WTC11 (cell line): ENCODE data around the gene TMEM186. TPM values are rescaled to one million over a fixed set of nuclear protein-coding genes. Genes with fewer than 3 reads are reported as not detected.

Experiments used
- ATAC-seq: fragments of 200-7000 bp; cut with Tn5 transposase; 2 replicates; pipeline ENCODE4 v1.10.0; 2021; ENCODE audit warnings: mild to moderate bottlenecking, moderate library complexity
- CTCF ChIA-PET: fragments of 300-600 bp; sonication (Branson Sonifier 250); formaldehyde crosslinking; loops from one replicate; lab custom pipeline; 2021; ENCODE audit warnings: antibody characterized with exemption; lab: Charles Lee
- POLR2A ChIA-PET: fragments of 350-600 bp; sonication (Branson Sonifier 250); formaldehyde crosslinking; loops from one replicate; lab custom pipeline; 2021; ENCODE audit warnings: antibody characterized with exemption; lab: Charles Lee
- DNase-seq: peaks from one replicate; pipeline ENCODE4 v3.0.0; 2021; ENCODE audit warnings: low spot score
- H3K27ac Mint-ChIP-seq: 2 replicates; pipeline ENCODE4 v1.8.0; 2021; ENCODE audit warnings: mixed read lengths
- H3K27me3 Mint-ChIP-seq: 2 replicates; pipeline ENCODE4 v1.8.0; 2021; ENCODE audit warnings: low read depth, mild to moderate bottlenecking, moderate library complexity, mixed read lengths
- H3K36me3 Mint-ChIP-seq: 2 replicates; pipeline ENCODE4 v1.8.0; 2021; ENCODE audit warnings: mixed read lengths
- H3K4me1 Mint-ChIP-seq: 2 replicates; pipeline ENCODE4 v1.8.0; 2022; ENCODE audit warnings: mixed read lengths
- H3K4me3 Mint-ChIP-seq: 2 replicates; pipeline ENCODE4 v1.8.0; 2021; ENCODE audit warnings: mild to moderate bottlenecking, moderate library complexity, mixed read lengths
- H3K9me3 Mint-ChIP-seq: 2 replicates; pipeline ENCODE4 v1.8.0; 2021; ENCODE audit warnings: mixed read lengths
- FOXK1 ChIP-seq: sonication (generic); formaldehyde crosslinking; IDR thresholded peaks from 2 replicates; pipeline ENCODE4 v1.8.0; 2022; ENCODE audit warnings: mild to moderate bottlenecking, moderate library complexity, missing genetic modification reagents
- NFYB ChIP-seq: sonication (generic); formaldehyde crosslinking; conservative IDR thresholded peaks from 2 replicates; pipeline ENCODE4 v1.8.0; 2022; ENCODE audit warnings: low read depth, missing genetic modification reagents
- NR3C1 ChIP-seq: sonication (generic); formaldehyde crosslinking; conservative IDR thresholded peaks from 2 replicates; pipeline ENCODE4 v1.8.1; 2023; ENCODE audit warnings: low read depth, mild to moderate bottlenecking, missing genetic modification reagents
- OVOL2 ChIP-seq: fragments of 250-450 bp; sonication (Bioruptor Pico); IDR thresholded peaks from 2 replicates; pipeline ENCODE4 v1.9.0; 2021; ENCODE audit warnings: mild to moderate bottlenecking, borderline replicate concordance
- SMAD3 ChIP-seq: sonication (generic); formaldehyde crosslinking; IDR thresholded peaks from 2 replicates; pipeline ENCODE4 v1.8.0; 2022; ENCODE audit warnings: missing genetic modification reagents, mild to moderate bottlenecking, borderline replicate concordance
- SMAD4 ChIP-seq: sonication (generic); formaldehyde crosslinking; IDR thresholded peaks from 2 replicates; pipeline ENCODE4 v1.8.0; 2022; ENCODE audit warnings: mild to moderate bottlenecking, missing genetic modification reagents
- TEAD1 ChIP-seq: sonication (generic); formaldehyde crosslinking; IDR thresholded peaks from 2 replicates; pipeline ENCODE4 v1.8.0; 2022; ENCODE audit warnings: mild to moderate bottlenecking, missing genetic modification reagents
- ZNF138 ChIP-seq: sonication (generic); formaldehyde crosslinking; conservative IDR thresholded peaks from 2 replicates; pipeline ENCODE4 v1.8.1; 2022; ENCODE audit warnings: mild to moderate bottlenecking, moderate library complexity, missing genetic modification reagents
- ZNF416 ChIP-seq: fragments of 250-450 bp; sonication (Bioruptor Pico); IDR thresholded peaks from 2 replicates; pipeline ENCODE4 v1.9.0; 2021; ENCODE audit warnings: mild to moderate bottlenecking, inconsistent platforms
- ZNF423 ChIP-seq: fragments of 250-450 bp; sonication (Bioruptor Pico); IDR thresholded peaks from 2 replicates; pipeline ENCODE4 v2.1.2; 2022; ENCODE audit warnings: mild to moderate bottlenecking, moderate library complexity
- total RNA-seq: library from RNA; stranded (reverse); gene quantifications from 3 replicates; pipeline ENCODE4 v1.2.3, GENCODE V29; 2021
- TF ChIP-seq, protein P1 (sequence below): fragments of 250-450 bp; sonication (Bioruptor Pico); IDR thresholded peaks from 2 replicates; pipeline ENCODE4 v1.8.0; 2021; ENCODE audit warnings: mild to moderate bottlenecking
- TF ChIP-seq, protein P2 (sequence below): sonication (generic); formaldehyde crosslinking; IDR thresholded peaks from 2 replicates; pipeline ENCODE4 v1.8.1; 2022; ENCODE audit warnings: low read depth, mild to moderate bottlenecking, moderate library complexity, missing genetic modification reagents, borderline replicate concordance
- TF ChIP-seq, protein P3 (sequence below): sonication (generic); formaldehyde crosslinking; IDR thresholded peaks from 2 replicates; pipeline ENCODE4 v1.8.0; 2022; ENCODE audit warnings: mild to moderate bottlenecking, missing genetic modification reagents
- TF ChIP-seq, protein P4 (sequence below): sonication (generic); formaldehyde crosslinking; IDR thresholded peaks from 2 replicates; pipeline ENCODE4 v1.8.1; 2022; ENCODE audit warnings: low read depth, missing genetic modification reagents, borderline replicate concordance
- TF ChIP-seq, protein P5 (sequence below): fragments of 250-450 bp; sonication (Bioruptor Pico); IDR thresholded peaks from 2 replicates; pipeline ENCODE4 v2.1.2; 2022; ENCODE audit warnings: mild to moderate bottlenecking, moderate library complexity
- TF ChIP-seq, protein P6 (sequence below): sonication (generic); formaldehyde crosslinking; IDR thresholded peaks from 2 replicates; pipeline ENCODE4 v1.8.1; 2023; ENCODE audit warnings: mild to moderate bottlenecking, missing genetic modification reagents, moderate library complexity
- TF ChIP-seq, protein P7 (sequence below): fragments of 250-450 bp; sonication (Bioruptor Pico); IDR thresholded peaks from 2 replicates; pipeline ENCODE4 v1.9.0; 2021; ENCODE audit warnings: mild to moderate bottlenecking
- TF ChIP-seq, protein P8 (sequence below): sonication (generic); formaldehyde crosslinking; conservative IDR thresholded peaks from 2 replicates; pipeline ENCODE4 v1.8.1; 2023; ENCODE audit warnings: mild to moderate bottlenecking, low read depth, missing genetic modification reagents, moderate library complexity

The TMEM186 gene
- total RNA-seq, 1 experiment from 2014 or later = 17.8 TPM

DNA sequence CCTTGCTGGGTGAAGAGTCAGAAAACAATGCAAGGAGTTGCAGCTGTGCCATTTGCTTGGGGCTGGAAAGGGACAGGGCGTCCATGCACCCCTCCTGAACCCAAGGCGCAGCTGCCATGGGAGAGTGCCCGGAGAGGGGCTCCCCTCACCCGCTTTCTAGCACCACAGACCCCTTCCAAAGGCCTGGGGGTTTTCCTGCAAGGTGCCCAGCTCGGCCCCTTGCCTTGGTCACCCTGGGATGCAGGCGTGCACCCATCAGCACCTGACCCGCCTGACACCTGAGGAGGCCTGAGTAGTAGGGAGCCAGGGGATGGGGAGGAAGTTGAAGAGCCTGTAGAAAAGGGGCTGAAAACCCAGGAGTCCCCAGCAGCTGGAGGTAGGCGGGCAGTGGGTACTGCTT, 30.3 kb downstream of the TMEM186 start:
- ChIA-PET CTCF (no interaction called here), POLR2A (no interaction called here)
- no peaks in the 10 kb centered on the region for H3K36me3 Mint-ChIP-seq
- DNase-seq (no peak), ATAC-seq (no peak)
- H3K9me3 Mint-ChIP-seq = no peaks in the 10 kb centered on the region
- H3K4me3 Mint-ChIP-seq = no peak overlapping the region
- H3K4me1 Mint-ChIP-seq = peaks cover 18% of the 10 kb centered on the region
- TF ChIP-seq, protein P1, sequence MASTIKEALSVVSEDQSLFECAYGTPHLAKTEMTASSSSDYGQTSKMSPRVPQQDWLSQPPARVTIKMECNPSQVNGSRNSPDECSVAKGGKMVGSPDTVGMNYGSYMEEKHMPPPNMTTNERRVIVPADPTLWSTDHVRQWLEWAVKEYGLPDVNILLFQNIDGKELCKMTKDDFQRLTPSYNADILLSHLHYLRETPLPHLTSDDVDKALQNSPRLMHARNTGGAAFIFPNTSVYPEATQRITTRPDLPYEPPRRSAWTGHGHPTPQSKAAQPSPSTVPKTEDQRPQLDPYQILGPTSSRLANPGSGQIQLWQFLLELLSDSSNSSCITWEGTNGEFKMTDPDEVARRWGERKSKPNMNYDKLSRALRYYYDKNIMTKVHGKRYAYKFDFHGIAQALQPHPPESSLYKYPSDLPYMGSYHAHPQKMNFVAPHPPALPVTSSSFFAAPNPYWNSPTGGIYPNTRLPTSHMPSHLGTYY (CRISPR knock-in tag) = no peak
- no peak for TF ChIP-seq OVOL2
- TF ChIP-seq, protein P2, sequence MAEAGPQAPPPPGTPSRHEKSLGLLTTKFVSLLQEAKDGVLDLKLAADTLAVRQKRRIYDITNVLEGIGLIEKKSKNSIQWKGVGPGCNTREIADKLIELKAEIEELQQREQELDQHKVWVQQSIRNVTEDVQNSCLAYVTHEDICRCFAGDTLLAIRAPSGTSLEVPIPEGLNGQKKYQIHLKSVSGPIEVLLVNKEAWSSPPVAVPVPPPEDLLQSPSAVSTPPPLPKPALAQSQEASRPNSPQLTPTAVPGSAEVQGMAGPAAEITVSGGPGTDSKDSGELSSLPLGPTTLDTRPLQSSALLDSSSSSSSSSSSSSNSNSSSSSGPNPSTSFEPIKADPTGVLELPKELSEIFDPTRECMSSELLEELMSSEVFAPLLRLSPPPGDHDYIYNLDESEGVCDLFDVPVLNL (CRISPR knock-in tag) = no peak
- no peak for TF ChIP-seq SMAD4
- TF ChIP-seq ZNF138 (CRISPR knock-in tag) = no peak
- TF ChIP-seq, protein P3, sequence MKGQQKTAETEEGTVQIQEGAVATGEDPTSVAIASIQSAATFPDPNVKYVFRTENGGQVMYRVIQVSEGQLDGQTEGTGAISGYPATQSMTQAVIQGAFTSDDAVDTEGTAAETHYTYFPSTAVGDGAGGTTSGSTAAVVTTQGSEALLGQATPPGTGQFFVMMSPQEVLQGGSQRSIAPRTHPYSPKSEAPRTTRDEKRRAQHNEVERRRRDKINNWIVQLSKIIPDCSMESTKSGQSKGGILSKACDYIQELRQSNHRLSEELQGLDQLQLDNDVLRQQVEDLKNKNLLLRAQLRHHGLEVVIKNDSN (CRISPR knock-in tag) = no peak
- TF ChIP-seq, protein P4, sequence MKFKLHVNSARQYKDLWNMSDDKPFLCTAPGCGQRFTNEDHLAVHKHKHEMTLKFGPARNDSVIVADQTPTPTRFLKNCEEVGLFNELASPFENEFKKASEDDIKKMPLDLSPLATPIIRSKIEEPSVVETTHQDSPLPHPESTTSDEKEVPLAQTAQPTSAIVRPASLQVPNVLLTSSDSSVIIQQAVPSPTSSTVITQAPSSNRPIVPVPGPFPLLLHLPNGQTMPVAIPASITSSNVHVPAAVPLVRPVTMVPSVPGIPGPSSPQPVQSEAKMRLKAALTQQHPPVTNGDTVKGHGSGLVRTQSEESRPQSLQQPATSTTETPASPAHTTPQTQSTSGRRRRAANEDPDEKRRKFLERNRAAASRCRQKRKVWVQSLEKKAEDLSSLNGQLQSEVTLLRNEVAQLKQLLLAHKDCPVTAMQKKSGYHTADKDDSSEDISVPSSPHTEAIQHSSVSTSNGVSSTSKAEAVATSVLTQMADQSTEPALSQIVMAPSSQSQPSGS = no peak
- TF ChIP-seq, protein P5, sequence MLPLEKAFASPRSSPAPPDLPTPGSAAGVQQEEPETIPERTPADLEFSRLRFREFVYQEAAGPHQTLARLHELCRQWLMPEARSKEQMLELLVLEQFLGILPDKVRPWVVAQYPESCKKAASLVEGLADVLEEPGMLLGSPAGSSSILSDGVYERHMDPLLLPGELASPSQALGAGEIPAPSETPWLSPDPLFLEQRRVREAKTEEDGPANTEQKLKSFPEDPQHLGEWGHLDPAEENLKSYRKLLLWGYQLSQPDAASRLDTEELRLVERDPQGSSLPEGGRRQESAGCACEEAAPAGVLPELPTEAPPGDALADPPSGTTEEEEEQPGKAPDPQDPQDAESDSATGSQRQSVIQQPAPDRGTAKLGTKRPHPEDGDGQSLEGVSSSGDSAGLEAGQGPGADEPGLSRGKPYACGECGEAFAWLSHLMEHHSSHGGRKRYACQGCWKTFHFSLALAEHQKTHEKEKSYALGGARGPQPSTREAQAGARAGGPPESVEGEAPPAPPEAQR = no peak
- no peak for TF ChIP-seq ZNF423 (CRISPR knock-in tag)
- TF ChIP-seq TEAD1 (CRISPR knock-in tag) = no peak
- TF ChIP-seq, protein P6, sequence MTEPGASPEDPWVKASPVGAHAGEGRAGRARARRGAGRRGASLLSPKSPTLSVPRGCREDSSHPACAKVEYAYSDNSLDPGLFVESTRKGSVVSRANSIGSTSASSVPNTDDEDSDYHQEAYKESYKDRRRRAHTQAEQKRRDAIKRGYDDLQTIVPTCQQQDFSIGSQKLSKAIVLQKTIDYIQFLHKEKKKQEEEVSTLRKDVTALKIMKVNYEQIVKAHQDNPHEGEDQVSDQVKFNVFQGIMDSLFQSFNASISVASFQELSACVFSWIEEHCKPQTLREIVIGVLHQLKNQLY = no peak
- TF ChIP-seq SMAD3 (CRISPR knock-in tag) = no peak
- TF ChIP-seq NFYB (CRISPR knock-in tag) = no peak
- TF ChIP-seq FOXK1 = no peak
- TF ChIP-seq, protein P7, sequence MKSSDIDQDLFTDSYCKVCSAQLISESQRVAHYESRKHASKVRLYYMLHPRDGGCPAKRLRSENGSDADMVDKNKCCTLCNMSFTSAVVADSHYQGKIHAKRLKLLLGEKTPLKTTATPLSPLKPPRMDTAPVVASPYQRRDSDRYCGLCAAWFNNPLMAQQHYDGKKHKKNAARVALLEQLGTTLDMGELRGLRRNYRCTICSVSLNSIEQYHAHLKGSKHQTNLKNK (CRISPR knock-in tag) = no peak
- TF ChIP-seq ZNF416 (CRISPR knock-in tag) = no peak
- H3K27me3 Mint-ChIP-seq = no peaks in the 10 kb centered on the region
- H3K27ac Mint-ChIP-seq = no peak overlapping the region

DNA sequence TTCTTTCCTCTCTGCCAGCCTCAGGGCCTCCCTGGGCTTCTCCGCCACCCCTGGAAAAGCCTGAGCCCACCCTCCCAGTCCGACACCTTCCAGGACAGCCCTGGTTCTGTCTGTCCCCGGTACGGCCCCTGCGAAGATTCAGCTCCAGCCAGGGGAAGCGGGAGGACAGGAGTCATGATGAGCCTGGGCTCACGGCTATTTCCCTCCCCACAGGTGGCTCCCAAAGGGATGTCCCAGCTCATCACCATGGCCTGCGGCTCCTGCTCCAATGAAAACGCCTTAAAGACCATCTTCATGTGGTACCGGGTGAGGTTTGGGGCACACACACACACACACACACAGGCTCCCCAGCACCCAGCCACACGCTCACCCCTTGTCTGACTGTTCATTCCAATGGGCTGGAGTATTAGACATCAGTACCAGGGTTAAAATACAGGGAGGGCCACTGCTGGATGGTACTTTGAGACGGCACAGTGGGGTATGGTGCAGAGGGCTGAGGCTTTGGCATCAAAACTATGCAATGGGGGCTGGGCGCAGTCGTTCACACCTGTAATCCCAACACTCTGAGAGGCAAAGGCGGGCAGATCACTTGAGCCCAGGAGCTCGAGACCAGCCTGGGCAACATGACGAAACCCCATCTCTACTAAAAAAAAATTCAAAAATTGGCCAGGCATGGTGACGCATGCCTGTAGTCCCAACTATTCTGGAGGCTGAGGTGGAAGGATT, 32.8 kb downstream of the TMEM186 start:
- ChIA-PET CTCF (interaction anchor here (1.1 to 1.2 kb wide), 2 partner anchors 10 to 97 kb away, joined by 3 read pairs; no protein-coding TSS in a partner anchor), POLR2A (no interaction called here)
- Mint-ChIP-seq H3K4me1 (peaks cover 18% of the 10 kb centered on the region), H3K27ac (peak overlapping the region; percentile 41; the same call in 1 of the 2 replicates), H3K36me3 (no peaks in the 10 kb centered on the region), H3K27me3 (no peaks in the 10 kb centered on the region), H3K4me3 (no peak overlapping the region), H3K9me3 (no peaks in the 10 kb centered on the region)
- 0 out of 2 replicates have a peak, but pooled peaks have one; percentile 28 for TF ChIP-seq NR3C1 (CRISPR knock-in tag)
- TF ChIP-seq, protein P8, sequence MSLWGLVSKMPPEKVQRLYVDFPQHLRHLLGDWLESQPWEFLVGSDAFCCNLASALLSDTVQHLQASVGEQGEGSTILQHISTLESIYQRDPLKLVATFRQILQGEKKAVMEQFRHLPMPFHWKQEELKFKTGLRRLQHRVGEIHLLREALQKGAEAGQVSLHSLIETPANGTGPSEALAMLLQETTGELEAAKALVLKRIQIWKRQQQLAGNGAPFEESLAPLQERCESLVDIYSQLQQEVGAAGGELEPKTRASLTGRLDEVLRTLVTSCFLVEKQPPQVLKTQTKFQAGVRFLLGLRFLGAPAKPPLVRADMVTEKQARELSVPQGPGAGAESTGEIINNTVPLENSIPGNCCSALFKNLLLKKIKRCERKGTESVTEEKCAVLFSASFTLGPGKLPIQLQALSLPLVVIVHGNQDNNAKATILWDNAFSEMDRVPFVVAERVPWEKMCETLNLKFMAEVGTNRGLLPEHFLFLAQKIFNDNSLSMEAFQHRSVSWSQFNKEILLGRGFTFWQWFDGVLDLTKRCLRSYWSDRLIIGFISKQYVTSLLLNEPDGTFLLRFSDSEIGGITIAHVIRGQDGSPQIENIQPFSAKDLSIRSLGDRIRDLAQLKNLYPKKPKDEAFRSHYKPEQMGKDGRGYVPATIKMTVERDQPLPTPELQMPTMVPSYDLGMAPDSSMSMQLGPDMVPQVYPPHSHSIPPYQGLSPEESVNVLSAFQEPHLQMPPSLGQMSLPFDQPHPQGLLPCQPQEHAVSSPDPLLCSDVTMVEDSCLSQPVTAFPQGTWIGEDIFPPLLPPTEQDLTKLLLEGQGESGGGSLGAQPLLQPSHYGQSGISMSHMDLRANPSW = no peak
- DNase-seq (peak; percentile 32), ATAC-seq (peak; percentile 68)
